Fibroblast of villous mesenchyme (primary cell): ENCODE data around the gene MRFAP1. TPM values are rescaled to one million over a fixed set of nuclear protein-coding genes. Genes with fewer than 3 reads are reported as not detected.

Experiments used
- DNase-seq: peaks from one replicate; pipeline ENCODE4 v3.0.0-alpha.2; 2010; ENCODE audit warnings: low read depth
- H3K4me3 ChIP-seq: 2 replicates; pipeline ENCODE4 v1.5.1; 2011; ENCODE audit warnings: low read depth, mild to moderate bottlenecking, low read length
- CTCF ChIP-seq: IDR thresholded peaks from 2 replicates; pipeline ENCODE4 v1.5.1; 2012; ENCODE audit warnings: low read depth, mild to moderate bottlenecking, low read length; ENCODE audit not compliant: insufficient read depth
- total RNA-seq: library from RNA; depleted of rRNA; stranded (reverse); fragments of >200 nt; gene quantifications from 2 replicates; pipeline ENCODE4 v1.2.3, GENCODE V29; 2012

The MRFAP1 gene
- total RNA-seq, 1 donor = 127 TPM

DNA sequence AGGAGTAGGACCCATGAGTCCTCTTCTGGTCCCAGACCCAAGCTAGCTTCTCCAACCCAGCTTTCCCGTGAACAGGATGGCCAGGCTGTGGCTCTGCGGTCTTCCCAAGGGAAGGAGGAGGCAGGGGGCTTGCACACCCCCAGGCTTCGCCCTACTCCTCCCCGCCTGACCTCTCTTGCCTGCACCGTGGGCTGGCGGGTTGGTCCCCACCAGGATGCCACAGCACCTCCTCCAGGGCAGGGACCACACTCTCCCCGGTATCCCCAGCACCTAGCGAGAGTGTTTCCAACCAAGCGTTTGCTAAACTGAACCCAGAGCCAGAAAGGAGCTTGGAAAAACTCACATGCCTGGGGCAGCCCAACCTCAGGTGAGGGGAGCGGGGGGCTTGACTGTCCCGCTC, 44.2 kb downstream of the MRFAP1 start:
- no peak for DNase-seq
- no peak overlapping the region for H3K4me3 ChIP-seq
- no peak for TF ChIP-seq CTCF

DNA sequence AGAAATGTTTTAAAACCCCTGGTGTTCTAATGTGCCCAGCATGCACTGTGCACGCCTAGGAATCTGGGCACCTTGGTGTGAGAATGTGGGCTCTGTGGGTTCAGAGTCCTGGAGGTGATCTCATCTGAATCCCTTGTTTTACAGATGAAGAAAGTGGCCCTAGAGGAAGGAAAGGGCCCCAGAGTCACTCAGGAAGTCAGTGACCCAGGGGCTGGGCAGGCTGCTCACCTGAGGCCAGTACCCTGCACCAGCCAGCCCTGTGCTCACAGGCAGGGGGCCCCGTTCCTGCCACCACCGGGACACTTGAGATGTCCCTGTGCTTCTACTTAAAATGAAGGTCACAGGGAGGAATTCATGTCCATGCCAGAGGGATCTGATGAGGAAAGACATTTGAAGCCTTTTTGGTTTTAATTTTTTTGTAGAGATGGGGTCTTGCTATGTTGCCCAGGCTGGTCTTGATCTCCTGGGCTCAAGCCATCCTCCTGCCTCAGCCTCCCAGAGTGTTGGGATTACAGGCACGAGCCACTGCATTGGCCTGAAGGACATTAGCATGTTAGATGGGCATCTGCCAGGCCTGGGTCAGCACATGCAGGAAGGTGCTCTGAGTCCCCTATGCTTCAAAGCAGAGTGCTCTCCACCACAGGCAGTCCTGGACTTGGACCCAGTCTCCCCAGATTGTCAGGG, 45.8 kb downstream of the MRFAP1 start:
- no peak for DNase-seq
- no peak overlapping the region for H3K4me3 ChIP-seq
- no peak for TF ChIP-seq CTCF

GRCh38 chr4:6687947-6688878, 47.7 kb downstream of the MRFAP1 start:
- DNase-seq = no peak
- H3K4me3 ChIP-seq = no peak overlapping the region
- no peak for TF ChIP-seq CTCF

- H3K4me3 ChIP-seq = no peak overlapping the region
- peak; percentile 12 for TF ChIP-seq CTCF
- DNase-seq = peak; percentile 93
These were observed 48.5 kb downstream of the MRFAP1 start for GRCh38 chr4:6688879-6689505.

GRCh38 chr4:6689506-6689960, 49.0 kb downstream of the MRFAP1 start:
- no peak for DNase-seq
- no peak overlapping the region for H3K4me3 ChIP-seq
- TF ChIP-seq CTCF = no peak

Other genes starting within 250 kb of the MRFAP1 start
- not detected in 2 replicates for gene PPP2R2C, start 168.1 kb upstream of the MRFAP1 start, total RNA-seq
- gene MAN2B2, start 65.5 kb upstream of the MRFAP1 start, total RNA-seq = 13.9 and 14.2 TPM in 2 replicates
- gene S100P, start 53.2 kb downstream of the MRFAP1 start, total RNA-seq = not detected in 2 replicates
- 34.1 and 42.7 TPM in 2 replicates for gene MRFAP1L1, start 69.2 kb downstream of the MRFAP1 start, total RNA-seq
- gene BLOC1S4, start 75.5 kb downstream of the MRFAP1 start, total RNA-seq = 10.4 and 12.6 TPM in 2 replicates
- 23.2 and 29.8 TPM in 2 replicates for gene KIAA0232, start 142.0 kb downstream of the MRFAP1 start, total RNA-seq